ENCODE data around the gene ZNF669.
"Not testable (repeated sequence)": the region's sequence is repeated elsewhere in the genome, so short reads cannot be mapped to it uniquely, and the experiment has no call there.

Gene ZNF669

DNA sequence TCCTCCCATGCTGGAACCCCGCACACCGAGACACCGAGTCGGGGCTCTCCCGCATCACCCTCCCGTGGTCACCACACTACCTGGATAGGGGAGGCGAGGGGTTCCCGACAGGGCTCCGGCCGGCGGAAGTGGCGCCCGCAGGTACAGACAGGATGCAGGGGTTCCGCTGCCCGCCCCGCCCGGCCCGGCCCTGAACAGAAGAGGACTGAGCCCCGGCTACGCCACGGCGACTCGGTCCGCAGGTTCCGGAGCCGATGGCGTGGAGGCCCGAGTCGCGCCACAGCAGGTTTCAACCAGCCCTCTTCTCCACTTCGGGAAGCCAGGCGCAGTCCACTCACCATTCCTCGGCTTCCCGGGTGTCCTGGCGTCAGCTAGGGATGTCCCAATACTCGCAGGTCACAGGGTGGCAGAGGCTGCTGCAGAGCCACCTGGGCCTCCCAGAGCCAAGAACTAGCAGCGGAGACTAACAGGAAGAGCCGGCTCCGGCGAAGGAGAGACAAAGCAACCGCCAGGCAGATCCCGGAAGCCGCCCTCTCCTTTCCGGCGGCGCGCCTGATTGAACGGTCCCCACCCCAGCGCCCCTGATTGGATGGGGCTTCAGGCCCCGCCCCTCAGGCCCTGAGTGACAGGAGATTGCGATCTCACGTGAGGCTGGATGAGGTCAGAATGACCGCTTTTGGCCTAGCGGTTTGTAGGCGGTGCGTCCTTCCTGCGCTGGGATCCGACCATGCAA lies at the start of gene ZNF669:
TSS of gene ZNF669 (minus strand) at position 498 of the 733 bp plus-strand sequence. CDS start at position 341, 157 bp downstream.
- no peak for TF ChIP-seq CTCF (IDR thresholded peaks at IDR 0.05; ENCODE audit: low read depth, low read length, missing control alignments)
- H3K27me3 ChIP-seq (replicated peaks) = no peaks in the 10 kb centered on the region

DNA sequence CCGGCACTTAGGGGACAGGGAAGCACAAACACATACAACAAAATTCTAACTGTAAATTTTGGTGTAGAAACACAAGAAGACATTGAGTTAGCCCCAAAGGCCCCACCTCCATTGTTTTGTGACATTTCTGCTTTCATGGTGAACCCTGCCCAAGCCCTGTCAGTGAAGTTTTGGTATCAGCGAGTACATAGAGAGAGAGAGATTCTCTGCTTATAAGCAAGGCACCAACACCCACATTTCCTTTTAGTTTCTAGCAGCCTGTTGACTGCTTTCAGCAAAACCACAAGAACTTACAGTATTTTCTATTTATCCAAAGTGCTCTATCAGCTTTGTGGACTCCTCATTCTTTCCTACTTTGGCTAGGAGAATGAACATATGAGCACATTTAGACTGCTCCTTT lies 43.6 kb upstream of the ZNF669 start:
- H3K36me3 ChIP-seq (replicated peaks) = peaks cover 13% of the 10 kb centered on the region
- H3K27me3 ChIP-seq (replicated peaks) = no peaks in the 10 kb centered on the region
- no peak for TF ChIP-seq CTCF (IDR thresholded peaks at IDR 0.05; ENCODE audit: low read depth, low read length, missing control alignments)
- H3K27ac ChIP-seq = no peak overlapping the region
- no peak overlapping the region for H3K4me3 ChIP-seq (ENCODE audit: low read depth, low read length)
- in situ Hi-C loops (cut with HindIII; ENCODE audit: low pct_ligation_motif_present, low sequenced_read_pairs) = no loop called here
- DNase-seq = no peak

More for the DNA sequence above, at the start of gene ZNF669:
- peaks cover 31% of the 10 kb centered on the region for H3K36me3 ChIP-seq (replicated peaks)
- H3K27ac ChIP-seq = peak within 1 kb of the TSS; percentile 64
- DNase-seq = peak; percentile 96
- peak within 1 kb of the TSS; percentile 96 for H3K4me3 ChIP-seq (ENCODE audit: low read depth, low read length)
- in situ Hi-C loops (cut with HindIII; ENCODE audit: low pct_ligation_motif_present, low sequenced_read_pairs) = no loop called here

DNA sequence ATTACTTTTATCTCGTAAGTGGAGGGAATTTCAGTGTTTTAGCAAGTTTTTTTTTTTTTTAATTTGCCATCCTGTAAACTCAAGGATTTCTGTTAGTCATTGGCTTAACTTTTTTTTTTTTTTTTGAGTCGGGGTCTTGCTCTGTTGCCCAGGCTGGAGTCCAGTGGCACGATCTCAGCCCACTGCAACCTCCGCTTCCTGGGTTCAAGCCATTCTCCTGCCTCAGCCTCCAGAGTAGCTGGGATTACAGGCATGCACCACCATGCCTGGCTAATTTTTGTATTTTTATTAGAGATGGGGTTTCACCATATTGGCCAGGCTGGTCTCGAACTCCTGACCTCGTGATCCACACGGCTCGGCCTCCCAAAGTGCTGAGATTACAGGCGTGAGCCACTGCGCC lies 43.0 kb upstream of the ZNF669 start:
- H3K27ac ChIP-seq; DNase-seq; H3K27me3 ChIP-seq (replicated peaks); H3K4me3 ChIP-seq (ENCODE audit: low read depth, low read length); in situ Hi-C loops (cut with HindIII; ENCODE audit: low pct_ligation_motif_present, low sequenced_read_pairs): not testable (repeated sequence)
- peaks cover 11% of the 10 kb centered on the region for H3K36me3 ChIP-seq (replicated peaks)

GRCh38 chr1:247146671-247147070 lies 42.5 kb upstream of the ZNF669 start:
- Histone ChIP-seq H3K27ac (no peak overlapping the region), H3K27me3 (replicated peaks) (no peaks in the 10 kb centered on the region), H3K4me3 (ENCODE audit: low read depth, low read length) (no peak overlapping the region), H3K36me3 (replicated peaks) (peaks cover 11% of the 10 kb centered on the region)
- TF ChIP-seq CTCF (IDR thresholded peaks at IDR 0.05; ENCODE audit: low read depth, low read length, missing control alignments) = peak; percentile 45
- in situ Hi-C loops (cut with HindIII; ENCODE audit: low pct_ligation_motif_present, low sequenced_read_pairs) = no loop called here
- no peak for DNase-seq

DNA sequence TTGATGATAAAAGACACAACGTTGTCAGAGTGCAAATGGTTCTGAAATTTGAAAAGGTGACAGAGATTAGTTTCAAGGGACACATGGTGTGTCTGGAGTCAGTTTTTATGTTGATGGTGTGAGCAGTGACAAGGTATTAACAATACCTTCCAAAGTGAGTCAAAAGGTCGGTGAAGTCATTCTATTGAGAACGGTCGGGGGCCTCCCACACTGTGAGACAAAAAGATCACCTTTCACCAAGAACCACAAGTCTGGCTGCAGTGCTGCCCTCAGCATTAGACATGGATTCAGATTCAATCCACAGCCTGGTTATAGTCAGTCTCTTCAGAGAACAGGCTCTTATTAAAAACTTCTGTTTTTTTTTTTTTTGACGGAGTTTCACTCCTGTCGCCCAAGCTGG lies 41.1 kb upstream of the ZNF669 start:
- in situ Hi-C loops (cut with HindIII; ENCODE audit: low pct_ligation_motif_present, low sequenced_read_pairs) = no loop called here
- no peak overlapping the region for H3K27ac ChIP-seq
- DNase-seq = no peak
- H3K36me3 ChIP-seq (replicated peaks) = peaks cover 11% of the 10 kb centered on the region
- H3K4me3 ChIP-seq (ENCODE audit: low read depth, low read length) = no peak overlapping the region
- TF ChIP-seq CTCF (IDR thresholded peaks at IDR 0.05; ENCODE audit: low read depth, low read length, missing control alignments) = no peak
- H3K27me3 ChIP-seq (replicated peaks) = no peaks in the 10 kb centered on the region

- DNase-seq; H3K27me3 ChIP-seq (replicated peaks); H3K36me3 ChIP-seq (replicated peaks); H3K4me3 ChIP-seq (ENCODE audit: low read depth, low read length); in situ Hi-C loops (cut with HindIII; ENCODE audit: low pct_ligation_motif_present, low sequenced_read_pairs); H3K27ac ChIP-seq: not testable (repeated sequence)
Measured at GRCh38 chr1:247139557-247139956, 35.4 kb upstream of the ZNF669 start.

- H3K27ac ChIP-seq = no peak overlapping the region
- no peak for TF ChIP-seq CTCF (IDR thresholded peaks at IDR 0.05; ENCODE audit: low read depth, low read length, missing control alignments)
- in situ Hi-C loops (cut with HindIII; ENCODE audit: low pct_ligation_motif_present, low sequenced_read_pairs) = no loop called here
- peaks cover 9% of the 10 kb centered on the region for H3K36me3 ChIP-seq (replicated peaks)
- DNase-seq = no peak
- no peak overlapping the region for H3K4me3 ChIP-seq (ENCODE audit: low read depth, low read length)
- H3K27me3 ChIP-seq (replicated peaks) = no peaks in the 10 kb centered on the region
Measured at GRCh38 chr1:247131236-247131635, 27.1 kb upstream of the ZNF669 start.

GRCh38 chr1:247127519-247128282 lies 23.5 kb upstream of the ZNF669 start:
- in situ Hi-C loops (cut with HindIII; ENCODE audit: low pct_ligation_motif_present, low sequenced_read_pairs); H3K36me3 ChIP-seq (replicated peaks); H3K27me3 ChIP-seq (replicated peaks); DNase-seq; H3K27ac ChIP-seq: not testable (repeated sequence)
- peak overlapping the region; percentile 35 for H3K4me3 ChIP-seq (ENCODE audit: low read depth, low read length)

DNA sequence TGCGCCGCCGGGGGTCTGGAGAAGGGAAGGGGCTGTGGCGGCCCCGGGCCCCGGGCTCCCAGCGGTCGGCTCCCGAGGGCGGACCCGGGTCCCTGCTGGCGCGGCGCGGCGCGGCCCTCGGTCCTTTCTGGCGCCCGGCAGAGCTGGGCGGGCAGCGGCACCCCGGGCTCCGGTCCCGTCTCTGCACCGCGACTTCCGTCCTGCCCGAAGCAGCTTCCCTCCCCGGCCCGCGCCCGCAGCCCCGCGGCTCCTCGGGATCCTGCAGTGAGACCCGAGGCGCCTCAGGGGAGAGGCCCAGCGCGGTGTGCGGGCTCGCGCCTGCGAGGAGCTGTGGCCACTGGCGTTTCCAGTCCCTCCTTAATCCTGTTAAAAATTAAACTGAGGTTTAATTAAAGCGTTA lies 22.4 kb upstream of the ZNF669 start:
- H3K27me3 ChIP-seq (replicated peaks); H3K4me3 ChIP-seq (ENCODE audit: low read depth, low read length); DNase-seq; H3K36me3 ChIP-seq (replicated peaks); in situ Hi-C loops (cut with HindIII; ENCODE audit: low pct_ligation_motif_present, low sequenced_read_pairs); H3K27ac ChIP-seq: not testable (repeated sequence)

Measured in brain microvascular endothelial cell (primary cell).